Neutrophil (primary cell): Measurements from ENCODE around the gene MZT1.
A peak's percentile ranks its signal among the peaks of the same experiment; 100 is the strongest.

Experiments used
- H3K27ac ChIP-seq: fragments of 200-600 bp; sonication (generic); 2 replicates; pipeline ENCODE4 v1.5.1; 2016; ENCODE audit warnings: mild to moderate bottlenecking, moderate library complexity
- H3K27me3 ChIP-seq: fragments of 200-600 bp; sonication (generic); 2 replicates; pipeline ENCODE4 v1.6.0; 2016; ENCODE audit warnings: mild to moderate bottlenecking
- H3K36me3 ChIP-seq: fragments of 200-600 bp; sonication (generic); 2 replicates; pipeline ENCODE4 v1.5.1; 2017
- H3K4me1 ChIP-seq, 2 experiments: fragments of 200-600 bp in 1 of 2; sonication (generic) in 1 of 2; 1 replicate in 1 of 2; 2 replicates in 1 of 2; pipeline versions ENCODE4 v1.5.1 to v1.6.1; 2013 to 2016; ENCODE audit warnings: low read depth in 1 of 2, low read length in 1 of 2, mild to moderate bottlenecking in 1 of 2, moderate library complexity in 1 of 2; ENCODE audit not compliant: control insufficient read depth in 1 of 2, insufficient read depth in 1 of 2
- H3K4me3 ChIP-seq, 2 experiments: fragments of 200-600 bp in 1 of 2; sonication (generic) in 1 of 2; 1 replicate in 1 of 2; 2 replicates in 1 of 2; pipeline ENCODE4 v1.5.1; 2013 to 2016; ENCODE audit warnings: low read depth in 1 of 2, low read length in 1 of 2, mild to moderate bottlenecking in 1 of 2, moderate library complexity in 1 of 2
- H3K9me3 ChIP-seq: fragments of 200-600 bp; sonication (generic); 2 replicates; pipeline ENCODE4 v1.5.1; 2016
- TF ChIP-seq, protein P1 (sequence below): fragments of 200-600 bp; sonication (generic); IDR thresholded peaks from 2 replicates; pipeline ENCODE4 v1.5.1; 2016; ENCODE audit warnings: antibody characterized with exemption

The MZT1 gene

DNA sequence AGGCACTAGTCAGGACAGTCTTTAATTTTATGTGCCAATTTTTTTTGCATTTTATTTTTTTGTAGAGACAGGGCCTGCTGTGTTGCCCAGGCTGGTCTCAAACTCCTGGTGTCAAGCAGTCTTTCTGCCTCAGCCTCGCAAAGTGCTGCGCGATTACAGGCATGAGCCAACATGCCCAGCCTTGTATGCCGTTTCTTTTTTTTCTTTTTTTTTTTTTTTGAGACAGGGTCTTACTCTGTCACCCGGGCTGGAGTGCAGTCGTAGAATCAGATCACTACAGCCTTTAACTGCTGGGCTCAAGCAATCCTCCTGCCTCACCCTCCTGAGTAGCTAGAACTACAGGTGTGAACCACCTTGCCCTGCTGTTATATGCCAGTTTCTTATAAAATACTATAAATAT, 26.7 kb upstream of the MZT1 start:
- Histone ChIP-seq H3K36me3 (peaks cover 84% of the 10 kb centered on the region), H3K27me3 (no peaks in the 10 kb centered on the region), H3K4me3 (no peak overlapping the region), H3K9me3 (no peaks in the 10 kb centered on the region), H3K27ac (no peak overlapping the region), H3K4me1 (no peaks in the 10 kb centered on the region)
- TF ChIP-seq, protein P1, sequence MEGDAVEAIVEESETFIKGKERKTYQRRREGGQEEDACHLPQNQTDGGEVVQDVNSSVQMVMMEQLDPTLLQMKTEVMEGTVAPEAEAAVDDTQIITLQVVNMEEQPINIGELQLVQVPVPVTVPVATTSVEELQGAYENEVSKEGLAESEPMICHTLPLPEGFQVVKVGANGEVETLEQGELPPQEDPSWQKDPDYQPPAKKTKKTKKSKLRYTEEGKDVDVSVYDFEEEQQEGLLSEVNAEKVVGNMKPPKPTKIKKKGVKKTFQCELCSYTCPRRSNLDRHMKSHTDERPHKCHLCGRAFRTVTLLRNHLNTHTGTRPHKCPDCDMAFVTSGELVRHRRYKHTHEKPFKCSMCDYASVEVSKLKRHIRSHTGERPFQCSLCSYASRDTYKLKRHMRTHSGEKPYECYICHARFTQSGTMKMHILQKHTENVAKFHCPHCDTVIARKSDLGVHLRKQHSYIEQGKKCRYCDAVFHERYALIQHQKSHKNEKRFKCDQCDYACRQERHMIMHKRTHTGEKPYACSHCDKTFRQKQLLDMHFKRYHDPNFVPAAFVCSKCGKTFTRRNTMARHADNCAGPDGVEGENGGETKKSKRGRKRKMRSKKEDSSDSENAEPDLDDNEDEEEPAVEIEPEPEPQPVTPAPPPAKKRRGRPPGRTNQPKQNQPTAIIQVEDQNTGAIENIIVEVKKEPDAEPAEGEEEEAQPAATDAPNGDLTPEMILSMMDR = no peak

DNA sequence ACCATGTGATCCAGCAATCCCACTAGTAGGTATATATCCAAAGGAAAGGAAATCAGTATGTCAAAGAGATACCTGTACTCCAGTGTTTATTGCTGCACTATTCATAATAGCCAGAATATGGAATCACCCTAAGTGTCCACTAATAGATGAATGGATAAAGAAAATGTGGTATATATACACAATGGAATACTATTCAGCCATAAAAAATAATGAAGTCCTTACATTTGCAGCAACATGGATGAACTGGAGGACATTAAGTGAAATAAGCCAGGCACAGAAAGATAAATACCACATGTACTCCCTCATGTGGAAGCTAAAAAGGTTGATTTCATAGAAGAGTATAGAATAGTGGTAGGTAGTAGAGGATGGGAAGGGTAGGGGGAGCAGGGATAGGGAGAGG, 23.8 kb upstream of the MZT1 start:
- Histone ChIP-seq H3K27ac (no peak overlapping the region), H3K27me3 (no peaks in the 10 kb centered on the region), H3K9me3 (no peaks in the 10 kb centered on the region), H3K36me3 (peaks cover 87% of the 10 kb centered on the region), H3K4me3 (no peak overlapping the region), H3K4me1 (no peaks in the 10 kb centered on the region)
- TF ChIP-seq, protein P1 = no peak

- Histone ChIP-seq H3K27ac (no peak overlapping the region), H3K4me3 (no peak overlapping the region), H3K27me3 (no peaks in the 10 kb centered on the region), H3K4me1 (no peaks in the 10 kb centered on the region), H3K36me3 (peaks cover 66% of the 10 kb centered on the region), H3K9me3 (no peaks in the 10 kb centered on the region)
- TF ChIP-seq, protein P1 = no peak
Measured at GRCh38 chr13:72745260-72745659, 17.8 kb upstream of the MZT1 start.

GRCh38 chr13:72740015-72740414, 12.6 kb upstream of the MZT1 start:
- peaks cover 47% of the 10 kb centered on the region for H3K36me3 ChIP-seq
- H3K9me3 ChIP-seq = no peaks in the 10 kb centered on the region
- H3K27me3 ChIP-seq = no peaks in the 10 kb centered on the region
- no peak overlapping the region for H3K27ac ChIP-seq
- H3K4me1 ChIP-seq = no peaks in the 10 kb centered on the region
- no peak overlapping the region for H3K4me3 ChIP-seq
- TF ChIP-seq, protein P1 = no peak

- Histone ChIP-seq H3K27me3 (no peaks in the 10 kb centered on the region), H3K4me3 (no peak overlapping the region), H3K4me1 (no peaks in the 10 kb centered on the region), H3K9me3 (no peaks in the 10 kb centered on the region), H3K36me3 (peaks cover 41% of the 10 kb centered on the region), H3K27ac (no peak overlapping the region)
- TF ChIP-seq, protein P1 = no peak
Measured at GRCh38 chr13:72737033-72737432, 9.6 kb upstream of the MZT1 start.

GRCh38 chr13:72728290-72728605, 819 bp upstream of the MZT1 start:
- H3K27me3 ChIP-seq = no peaks in the 10 kb centered on the region
- peaks cover 20 to 24% of the 10 kb centered on the region in 2 experiments for H3K4me1 ChIP-seq
- H3K9me3 ChIP-seq = no peaks in the 10 kb centered on the region
- TF ChIP-seq, protein P1 = no peak
- peak overlapping the region; percentile 92 to 93 for H3K4me3 ChIP-seq
- H3K27ac ChIP-seq = no peak overlapping the region
- H3K36me3 ChIP-seq = peaks cover 6% of the 10 kb centered on the region
